ENCODE data around the gene ITGA11. TPM values are rescaled to one million over a fixed set of nuclear protein-coding genes. Genes with fewer than 3 reads are reported as not detected.

Gene ITGA11
- total RNA-seq, 3 donors from 2014 or later = 7.8 to 8.5 (median 7.9) TPM

DNA sequence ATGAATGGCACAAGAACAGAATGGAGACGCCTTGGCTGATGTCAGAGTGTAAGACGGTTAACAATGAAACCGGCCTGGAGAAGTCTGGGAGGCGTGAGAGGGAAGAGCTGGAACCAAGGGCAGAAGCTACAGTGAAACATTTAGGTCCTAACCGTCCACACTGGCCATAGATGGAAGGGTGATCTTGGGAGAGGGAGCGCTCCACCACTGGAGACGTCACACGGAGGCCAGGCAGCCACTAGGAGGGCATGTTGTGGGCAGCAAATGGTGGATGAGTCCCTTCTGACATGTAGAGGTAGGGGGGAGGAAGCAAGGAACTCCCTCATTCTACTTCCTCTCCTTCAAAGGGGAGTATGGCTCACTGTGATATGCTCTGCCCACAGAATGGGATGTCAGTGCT, 130.7 kb downstream of the ITGA11 start:
- H3K27ac ChIP-seq = peak overlapping the region; percentile 55 to 78
- H3K36me3 ChIP-seq = no peaks in the 10 kb centered on the region
- no peaks in the 10 kb centered on the region for H3K9me3 ChIP-seq
- TF ChIP-seq POLR2AphosphoS5 (IDR thresholded peaks at IDR 0.05) = no peak
- TF ChIP-seq, protein P1, sequence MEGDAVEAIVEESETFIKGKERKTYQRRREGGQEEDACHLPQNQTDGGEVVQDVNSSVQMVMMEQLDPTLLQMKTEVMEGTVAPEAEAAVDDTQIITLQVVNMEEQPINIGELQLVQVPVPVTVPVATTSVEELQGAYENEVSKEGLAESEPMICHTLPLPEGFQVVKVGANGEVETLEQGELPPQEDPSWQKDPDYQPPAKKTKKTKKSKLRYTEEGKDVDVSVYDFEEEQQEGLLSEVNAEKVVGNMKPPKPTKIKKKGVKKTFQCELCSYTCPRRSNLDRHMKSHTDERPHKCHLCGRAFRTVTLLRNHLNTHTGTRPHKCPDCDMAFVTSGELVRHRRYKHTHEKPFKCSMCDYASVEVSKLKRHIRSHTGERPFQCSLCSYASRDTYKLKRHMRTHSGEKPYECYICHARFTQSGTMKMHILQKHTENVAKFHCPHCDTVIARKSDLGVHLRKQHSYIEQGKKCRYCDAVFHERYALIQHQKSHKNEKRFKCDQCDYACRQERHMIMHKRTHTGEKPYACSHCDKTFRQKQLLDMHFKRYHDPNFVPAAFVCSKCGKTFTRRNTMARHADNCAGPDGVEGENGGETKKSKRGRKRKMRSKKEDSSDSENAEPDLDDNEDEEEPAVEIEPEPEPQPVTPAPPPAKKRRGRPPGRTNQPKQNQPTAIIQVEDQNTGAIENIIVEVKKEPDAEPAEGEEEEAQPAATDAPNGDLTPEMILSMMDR (IDR thresholded peaks at IDR 0.05) = no peak
- no peak for TF ChIP-seq POLR2A (IDR thresholded peaks at IDR 0.05)
- intact Hi-C loops (cut with DNase I; ENCODE audit: low total_unique reads) = no loop called here
- no peaks in the 10 kb centered on the region for H3K27me3 ChIP-seq
- DNase-seq (ENCODE audit: low spot score in 2 of 2) = no peak
- peaks cover 5 to 6% of the 10 kb centered on the region in 2 donors for H3K4me1 ChIP-seq
- no peak overlapping the region for H3K4me3 ChIP-seq

DNA sequence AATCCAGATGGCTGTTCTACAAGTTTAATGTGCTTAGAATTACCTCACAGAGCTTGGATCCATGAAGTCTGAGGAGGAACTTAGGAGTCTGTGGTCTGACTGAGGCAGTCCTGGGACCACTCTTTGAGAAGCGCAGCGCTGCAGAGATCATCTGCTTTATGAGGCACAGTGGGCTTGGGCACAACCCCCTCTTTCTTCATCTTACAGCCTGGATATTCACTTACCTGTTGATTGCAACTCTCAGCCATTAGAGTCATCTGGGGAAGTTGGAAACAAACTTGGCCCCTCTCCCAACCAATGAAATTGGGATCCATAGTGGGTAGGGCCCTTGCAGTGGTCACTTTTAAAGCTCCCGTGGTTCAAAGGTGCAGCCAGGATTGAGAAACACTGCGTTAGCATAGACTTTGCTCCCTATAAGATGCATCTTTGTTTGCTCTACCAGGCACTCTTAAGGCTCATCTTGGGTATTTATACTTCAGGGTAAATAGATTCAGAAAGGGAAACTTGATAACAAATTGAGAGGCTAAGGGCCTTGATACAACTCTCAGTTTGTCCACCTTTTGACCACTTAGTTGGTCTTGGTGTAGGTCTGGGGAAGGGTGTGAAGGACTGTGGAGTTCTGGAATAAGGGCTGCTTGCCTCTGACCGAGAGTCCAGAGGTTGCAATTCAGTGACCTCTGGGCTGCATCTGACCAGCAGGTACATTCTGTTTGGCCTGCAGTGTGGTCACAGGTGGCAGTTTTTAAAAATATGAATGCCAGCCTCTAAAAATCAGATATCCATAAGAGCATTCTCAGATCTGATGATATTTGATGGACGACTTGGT, 131.6 kb downstream of the ITGA11 start:
- H3K4me3 ChIP-seq = no peak overlapping the region
- intact Hi-C loops (cut with DNase I; ENCODE audit: low total_unique reads) = no loop called here
- H3K4me1 ChIP-seq = peaks cover 5 to 6% of the 10 kb centered on the region in 2 donors
- H3K9me3 ChIP-seq = no peaks in the 10 kb centered on the region
- no peaks in the 10 kb centered on the region for H3K27me3 ChIP-seq
- H3K27ac ChIP-seq = peak overlapping the region; percentile 54 to 78
- no peak for DNase-seq (ENCODE audit: low spot score in 2 of 2)
- TF ChIP-seq POLR2A (IDR thresholded peaks at IDR 0.05) = no peak
- TF ChIP-seq, protein P1 (IDR thresholded peaks at IDR 0.05) = no peak
- TF ChIP-seq POLR2AphosphoS5 (IDR thresholded peaks at IDR 0.05) = no peak
- H3K36me3 ChIP-seq = no peaks in the 10 kb centered on the region

DNA sequence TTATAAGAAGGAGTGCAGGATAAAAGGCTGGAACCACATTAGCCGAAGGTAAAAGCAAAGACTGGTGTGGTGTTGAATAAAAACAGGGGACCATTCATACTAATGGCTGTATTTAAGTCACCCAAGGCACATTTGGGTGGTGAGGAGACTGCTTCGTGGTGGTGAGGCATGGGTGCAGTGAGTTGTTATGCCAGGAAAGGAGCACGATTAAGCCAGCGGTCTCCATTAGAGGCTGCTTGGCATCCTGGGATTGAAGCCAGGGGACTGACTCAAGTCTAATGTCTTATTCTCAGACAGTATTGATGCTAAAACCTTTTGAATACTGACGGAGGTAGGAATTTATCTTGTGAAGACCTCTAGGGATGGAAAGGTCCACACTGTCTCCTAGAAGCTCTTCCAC, 132.5 kb downstream of the ITGA11 start:
- no peaks in the 10 kb centered on the region for H3K36me3 ChIP-seq
- peak overlapping the region; percentile 26 to 55 (median 29) for H3K4me3 ChIP-seq
- intact Hi-C loops (cut with DNase I; ENCODE audit: low total_unique reads) = no loop called here
- peak overlapping the region; percentile 54 to 78 for H3K27ac ChIP-seq
- peaks cover 5 to 6% of the 10 kb centered on the region in 2 donors for H3K4me1 ChIP-seq
- DNase-seq (ENCODE audit: low spot score in 2 of 2) = peak in 1 of 2 donors; percentile 16
- no peaks in the 10 kb centered on the region for H3K27me3 ChIP-seq
- no peaks in the 10 kb centered on the region for H3K9me3 ChIP-seq
- TF ChIP-seq, protein P1 (IDR thresholded peaks at IDR 0.05) = no peak
- TF ChIP-seq POLR2AphosphoS5 (IDR thresholded peaks at IDR 0.05) (no peak), POLR2A (IDR thresholded peaks at IDR 0.05) (no peak)

DNA sequence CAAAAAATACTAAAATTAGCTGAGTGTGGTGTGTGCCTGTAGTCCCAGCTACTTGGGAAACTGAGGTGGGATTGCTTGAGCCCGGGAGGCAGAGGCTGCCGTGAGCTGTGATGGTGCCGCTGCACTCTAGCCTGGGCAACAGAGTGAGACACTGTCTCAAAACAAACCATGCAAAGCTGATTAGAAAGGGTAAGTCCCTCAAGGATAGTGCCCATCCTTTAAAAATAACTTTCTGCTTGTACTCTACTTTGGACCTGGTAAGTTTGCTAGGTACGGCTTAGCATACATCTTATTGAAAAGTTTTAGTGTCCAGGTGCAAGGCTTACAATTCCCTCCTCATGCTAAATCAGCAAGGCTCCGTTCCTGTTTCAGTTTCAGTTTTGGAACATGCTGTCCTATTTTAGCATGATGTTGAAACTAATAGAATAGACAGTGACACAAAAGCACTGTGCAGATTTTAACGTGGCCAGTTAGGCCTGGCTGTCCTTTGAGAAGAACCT, 133.0 kb downstream of the ITGA11 start:
- H3K4me3 ChIP-seq = peak overlapping the region; percentile 26 to 55 (median 29)

More for the DNA sequence above, 133.0 kb downstream of the ITGA11 start:
- H3K36me3 ChIP-seq = no peaks in the 10 kb centered on the region
- H3K27me3 ChIP-seq = no peaks in the 10 kb centered on the region
- peak in 1 of 2 donors; percentile 20 for DNase-seq (ENCODE audit: low spot score in 2 of 2)
- TF ChIP-seq POLR2AphosphoS5 (IDR thresholded peaks at IDR 0.05) (no peak), POLR2A (IDR thresholded peaks at IDR 0.05) (no peak)
- TF ChIP-seq, protein P1 (IDR thresholded peaks at IDR 0.05) = no peak
- H3K4me1 ChIP-seq = peaks cover 5 to 6% of the 10 kb centered on the region in 2 donors
- H3K9me3 ChIP-seq = no peaks in the 10 kb centered on the region
- intact Hi-C loops (cut with DNase I; ENCODE audit: low total_unique reads) = no loop called here
- H3K27ac ChIP-seq = peak overlapping the region in 1 of 2 donors; percentile 34

All from breast epithelium (tissue), 4 donors.